Thyroid gland (tissue), 4 donors: Measurements from ENCODE around the gene GREB1.

Experiments
- POLR2A ChIP-seq, 2 donors: fragments of 450-650 bp; IDR thresholded peaks; one replicate each; pipeline ENCODE4 v1.6.1; 2017; ENCODE audit warnings: antibody characterized with exemption in 2 of 2, mild to moderate bottlenecking in 2 of 2, moderate library complexity in 1 of 2
- TF ChIP-seq, protein P1 (sequence below), 6 experiments: fragments of 200-600 bp in 3 of 6; fragments of 450-650 bp in 3 of 6; sonication (generic) in 3 of 6; IDR thresholded peaks; one replicate each; pipeline ENCODE4 v1.5.1; 2016 to 2019; ENCODE audit warnings: antibody characterized with exemption in 6 of 6, mild to moderate bottlenecking in 2 of 6, inconsistent platforms in 1 of 6, moderate library complexity in 1 of 6

DNA sequence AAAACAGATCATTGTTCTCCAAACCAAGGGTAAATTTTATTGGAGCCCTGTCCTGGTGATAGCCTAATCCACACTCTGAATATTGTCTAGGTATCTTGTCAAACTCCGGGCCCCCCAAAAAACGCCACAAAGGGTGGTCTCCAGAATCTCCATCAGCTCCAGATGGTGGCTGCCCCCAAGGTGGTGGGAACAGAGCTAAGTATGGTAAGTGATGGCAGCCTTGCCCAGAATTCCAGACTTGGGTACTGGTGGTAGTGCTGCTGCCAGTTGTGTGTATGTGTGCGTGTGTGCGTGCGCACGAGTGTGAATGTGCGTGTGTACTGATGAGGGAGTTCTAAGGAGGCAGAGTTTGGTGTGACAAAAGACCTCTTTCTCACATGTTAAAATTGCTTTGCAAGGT, 51.2 kb downstream of the GREB1 start:
- TF ChIP-seq, protein P1, sequence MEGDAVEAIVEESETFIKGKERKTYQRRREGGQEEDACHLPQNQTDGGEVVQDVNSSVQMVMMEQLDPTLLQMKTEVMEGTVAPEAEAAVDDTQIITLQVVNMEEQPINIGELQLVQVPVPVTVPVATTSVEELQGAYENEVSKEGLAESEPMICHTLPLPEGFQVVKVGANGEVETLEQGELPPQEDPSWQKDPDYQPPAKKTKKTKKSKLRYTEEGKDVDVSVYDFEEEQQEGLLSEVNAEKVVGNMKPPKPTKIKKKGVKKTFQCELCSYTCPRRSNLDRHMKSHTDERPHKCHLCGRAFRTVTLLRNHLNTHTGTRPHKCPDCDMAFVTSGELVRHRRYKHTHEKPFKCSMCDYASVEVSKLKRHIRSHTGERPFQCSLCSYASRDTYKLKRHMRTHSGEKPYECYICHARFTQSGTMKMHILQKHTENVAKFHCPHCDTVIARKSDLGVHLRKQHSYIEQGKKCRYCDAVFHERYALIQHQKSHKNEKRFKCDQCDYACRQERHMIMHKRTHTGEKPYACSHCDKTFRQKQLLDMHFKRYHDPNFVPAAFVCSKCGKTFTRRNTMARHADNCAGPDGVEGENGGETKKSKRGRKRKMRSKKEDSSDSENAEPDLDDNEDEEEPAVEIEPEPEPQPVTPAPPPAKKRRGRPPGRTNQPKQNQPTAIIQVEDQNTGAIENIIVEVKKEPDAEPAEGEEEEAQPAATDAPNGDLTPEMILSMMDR (IDR thresholded peaks at IDR 0.05): no peak
- no peak for TF ChIP-seq POLR2A (IDR thresholded peaks at IDR 0.05)
